CD8-positive, alpha-beta memory T cell (primary cell): ENCODE measurements around the gene MEN1. TPM values are rescaled to one million over a fixed set of nuclear protein-coding genes. Genes with fewer than 3 reads are reported as not detected.

ENCODE experiments used
- CTCF ChIA-PET: fragments of 350-600 bp; sonication (Branson Sonifier 250); formaldehyde crosslinking; loops from one replicate; lab custom pipeline; 2021; ENCODE audit warnings: antibody characterized with exemption; lab: Charles Lee
- POLR2A ChIA-PET: fragments of 350-600 bp; sonication (Branson Sonifier 250); formaldehyde crosslinking; loops from one replicate; lab custom pipeline; 2021; ENCODE audit warnings: antibody characterized with exemption; lab: Charles Lee
- DNase-seq, 5 donors: peaks; one replicate each; pipeline versions ENCODE4 v3.0.0 to v3.0.0-alpha.2; 2020 to 2022; ENCODE audit warnings: mixed read lengths in 1 of 5
- H3K27ac ChIP-seq: one replicate; pipeline ENCODE4 v1.7.0; 2013; ENCODE audit warnings: low read depth, mild to moderate bottlenecking, low read length, moderate library complexity
- H3K27me3 ChIP-seq: 2 replicates; pipeline ENCODE4 v1.7.0; 2013; ENCODE audit warnings: low read length, mild to moderate bottlenecking; ENCODE audit not compliant: insufficient read depth, poor library complexity, severe bottlenecking
- H3K36me3 ChIP-seq: 2 replicates; pipeline ENCODE4 v1.7.0; 2013; ENCODE audit warnings: mild to moderate bottlenecking, low read length, moderate library complexity; ENCODE audit not compliant: insufficient read depth
- H3K4me1 ChIP-seq: 2 replicates; pipeline ENCODE4 v1.7.0; 2013; ENCODE audit warnings: mild to moderate bottlenecking, low read length, moderate library complexity; ENCODE audit not compliant: insufficient read depth
- H3K4me3 ChIP-seq: 2 replicates; pipeline ENCODE4 v1.7.0; 2013; ENCODE audit warnings: mild to moderate bottlenecking, low read length
- H3K9me3 ChIP-seq: 2 replicates; pipeline ENCODE4 v1.7.0; 2013; ENCODE audit warnings: mild to moderate bottlenecking, low read length
- H3K27ac Mint-ChIP-seq, 8 donors: one replicate each; pipeline ENCODE4 v1.8.0; 2020 to 2021; ENCODE audit warnings: mixed read lengths in 8 of 8, mild to moderate bottlenecking in 6 of 8, inconsistent platforms in 3 of 8, moderate library complexity in 3 of 8
- H3K27me3 Mint-ChIP-seq, 2 donors: one replicate each; pipeline ENCODE4 v1.8.0; 2020 to 2021; ENCODE audit warnings: mixed read lengths in 2 of 2, mild to moderate bottlenecking in 1 of 2, moderate library complexity in 1 of 2
- H3K36me3 Mint-ChIP-seq, 3 donors: one replicate each; pipeline ENCODE4 v1.8.0; 2020 to 2021; ENCODE audit warnings: mixed read lengths in 3 of 3, inconsistent platforms in 1 of 3, mild to moderate bottlenecking in 1 of 3
- H3K4me1 Mint-ChIP-seq, 3 donors: one replicate each; pipeline ENCODE4 v1.8.0; 2020 to 2021; ENCODE audit warnings: mixed read lengths in 3 of 3, inconsistent platforms in 1 of 3, mild to moderate bottlenecking in 1 of 3
- H3K4me3 Mint-ChIP-seq, 7 donors: one replicate each; pipeline ENCODE4 v1.8.0; 2020 to 2021; ENCODE audit warnings: mixed read lengths in 7 of 7, mild to moderate bottlenecking in 6 of 7, moderate library complexity in 4 of 7, inconsistent platforms in 2 of 7
- H3K9me3 Mint-ChIP-seq, 5 donors: one replicate each; pipeline ENCODE4 v1.8.0; 2020 to 2022; ENCODE audit warnings: mixed read lengths in 5 of 5, mild to moderate bottlenecking in 3 of 5, moderate library complexity in 2 of 5, inconsistent platforms in 1 of 5
- polyA plus RNA-seq: library from polyadenylated mRNA; unstranded; fragments of 300-500 nt; fragmentation: Illumina TruSeq; gene quantifications from one replicate; pipeline ENCODE4 v1.2.3, GENCODE V29; 2021
- total RNA-seq, 2 experiments: library from RNA; stranded (reverse); gene quantifications; one replicate each; pipeline ENCODE4 v1.2.3, GENCODE V29; 2021

MEN1 gene
- total and polyA plus RNA-seq, 3 experiments from 2014 or later, result 45.0 to 47.7 (median 45.8) TPM

DNA sequence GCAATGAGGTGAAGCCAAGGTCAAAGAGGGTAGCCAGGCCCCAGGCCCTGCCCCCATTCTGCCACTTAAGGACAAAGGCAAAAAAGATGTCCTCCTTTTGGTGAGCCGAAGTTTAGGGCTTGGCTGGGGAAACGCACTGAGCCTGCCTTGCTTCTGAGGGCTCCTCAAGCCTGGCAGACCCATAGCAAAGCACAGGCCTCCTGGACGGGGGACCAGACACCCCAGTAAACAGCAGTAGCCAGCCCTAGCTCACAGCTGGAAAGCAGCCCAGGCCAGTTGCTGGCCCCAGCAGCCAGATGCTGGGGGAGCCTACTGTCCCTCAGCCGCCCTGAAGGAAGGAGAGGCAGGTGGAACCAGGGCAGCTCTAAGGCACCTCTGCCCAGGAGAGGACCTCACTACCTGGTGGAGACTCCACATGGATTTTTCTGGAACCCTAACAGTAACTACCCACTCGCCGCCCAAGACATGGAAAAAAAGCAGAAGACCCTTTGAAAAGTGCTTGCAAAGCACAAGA lies 46.8 kb downstream of the MEN1 start:
- Mint-ChIP-seq H3K4me3 (peak overlapping the region; percentile 74 to 84 (median 79)), H3K9me3 (no peaks in the 10 kb centered on the region), H3K36me3 (peaks cover 14 to 68% (median 32%) of the 10 kb centered on the region in 3 donors), H3K27ac (peak overlapping the region; percentile 84 to 97 (median 90)), H3K4me1 (peaks cover 82 to 92% (median 87%) of the 10 kb centered on the region in 3 donors), H3K27me3 (peaks cover 0 to 6% of the 10 kb centered on the region in 2 donors)
- Histone ChIP-seq H3K4me3 (peak overlapping the region; percentile 47), H3K9me3 (no peaks in the 10 kb centered on the region), H3K27me3 (no peaks in the 10 kb centered on the region), H3K36me3 (peaks cover 31% of the 10 kb centered on the region), H3K4me1 (peaks cover 89% of the 10 kb centered on the region), H3K27ac (no peak overlapping the region)
- ChIA-PET POLR2A (interaction anchor here (0.7 to 15.8 kb wide), 7 partner anchors 8 to 47 kb away, joined by 3 to 220 read pairs (median 9); partner anchors contain the start of genes MEN1, RASGRP2 and SF1), CTCF (interaction anchor here (0.8 to 26.7 kb wide), 7 partner anchors 9 to 75 kb away, joined by 3 to 441 read pairs (median 7); partner anchors contain the start of genes RASGRP2 and SF1)
- DNase-seq, result peak in 2 of 5 donors; percentile 48 to 54

GRCh38 chr11:64762674-64763525 lies 47.5 kb downstream of the MEN1 start:
- peaks cover 0 to 6% of the 10 kb centered on the region in 2 donors for H3K27me3 Mint-ChIP-seq

GRCh38 chr11:64762277-64762673 lies 48.1 kb downstream of the MEN1 start:
- no peaks in the 10 kb centered on the region for H3K27me3 ChIP-seq
- no peak overlapping the region for H3K27ac ChIP-seq
- H3K9me3 ChIP-seq, result no peaks in the 10 kb centered on the region
- no peak overlapping the region for H3K4me3 ChIP-seq
- H3K4me3 Mint-ChIP-seq, result peak overlapping the region; percentile 74 to 84 (median 79)
- ChIA-PET POLR2A (interaction anchor here (1.1 to 15.8 kb wide), 4 partner anchors 9 to 18 kb away, joined by 4 to 220 read pairs (median 25); partner anchors contain the start of genes RASGRP2 and SF1), CTCF (interaction anchor here (1.2 to 26.7 kb wide), 3 partner anchors 10 to 74 kb away, joined by 3 to 441 read pairs (median 4); partner anchors contain the start of gene RASGRP2)
- peaks cover 18% of the 10 kb centered on the region for H3K36me3 ChIP-seq
- H3K36me3 Mint-ChIP-seq, result peaks cover 9 to 57% (median 26%) of the 10 kb centered on the region in 3 donors
- no peaks in the 10 kb centered on the region for H3K9me3 Mint-ChIP-seq
- DNase-seq, result peak in 1 of 5 donors; percentile 42
- H3K4me1 Mint-ChIP-seq, result peaks cover 72 to 81% (median 74%) of the 10 kb centered on the region in 3 donors
- H3K4me1 ChIP-seq, result peaks cover 76% of the 10 kb centered on the region
- H3K27me3 Mint-ChIP-seq, result peaks cover 0 to 3% of the 10 kb centered on the region in 2 donors
- peak overlapping the region; percentile 84 to 98 (median 90) for H3K27ac Mint-ChIP-seq

More at GRCh38 chr11:64762674-64763525, 47.5 kb downstream of the MEN1 start:
- Histone ChIP-seq H3K27me3 (no peaks in the 10 kb centered on the region), H3K4me3 (no peak overlapping the region), H3K27ac (no peak overlapping the region), H3K9me3 (no peaks in the 10 kb centered on the region), H3K4me1 (peaks cover 82% of the 10 kb centered on the region), H3K36me3 (peaks cover 24% of the 10 kb centered on the region)
- Mint-ChIP-seq H3K27ac (peak overlapping the region; percentile 84 to 98 (median 90)), H3K9me3 (no peaks in the 10 kb centered on the region), H3K4me3 (peak overlapping the region; percentile 74 to 84 (median 79)), H3K36me3 (peaks cover 14 to 61% (median 27%) of the 10 kb centered on the region in 3 donors), H3K4me1 (peaks cover 76 to 85% (median 80%) of the 10 kb centered on the region in 3 donors)
- CTCF ChIA-PET, result interaction anchor here (1.2 to 26.7 kb wide), 4 partner anchors 9 to 74 kb away, joined by 3 to 441 read pairs (median 6); partner anchors contain the start of gene RASGRP2
- POLR2A ChIA-PET, result interaction anchor here (1.0 to 15.8 kb wide), 7 partner anchors 9 to 48 kb away, joined by 3 to 220 read pairs (median 9); partner anchors contain the start of genes MEN1, RASGRP2 and SF1
- DNase-seq, result peak in 2 of 5 donors; percentile 44 to 52

DNA sequence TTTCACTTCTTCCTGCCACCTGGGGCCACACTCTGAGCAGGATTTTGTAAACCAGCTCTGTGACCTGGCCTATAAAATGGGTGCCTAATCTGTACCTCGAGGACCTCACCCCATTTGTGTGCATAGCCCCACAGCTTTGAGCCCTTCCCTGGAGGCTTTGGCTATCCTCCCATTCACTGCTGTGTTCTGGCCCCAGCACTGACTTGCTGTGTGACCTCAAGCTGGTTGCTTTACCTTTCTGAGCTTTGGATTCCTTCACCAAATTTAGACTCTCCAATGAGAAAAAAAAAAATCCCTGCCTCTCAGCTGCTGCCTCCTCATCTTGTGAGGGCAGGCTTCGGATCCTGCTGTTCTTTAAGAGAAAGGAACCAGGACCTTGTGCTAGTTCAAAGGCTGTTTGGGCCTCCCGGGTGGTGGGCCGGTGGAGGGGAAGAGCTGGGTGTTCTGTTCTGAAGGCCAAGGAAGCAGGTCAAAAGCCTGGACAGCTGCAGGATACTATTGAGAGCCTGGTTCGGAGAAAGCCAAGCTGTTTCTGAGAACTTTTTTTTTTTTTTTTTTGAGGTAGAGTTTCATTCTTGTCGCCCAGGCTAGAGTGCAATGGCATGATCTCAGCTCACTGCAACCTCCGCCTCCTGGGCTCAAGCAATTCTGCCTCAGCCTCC lies 49.5 kb downstream of the MEN1 start:
- H3K27ac Mint-ChIP-seq, result peak overlapping the region; percentile 63 to 97 (median 84)
- no peaks in the 10 kb centered on the region for H3K27me3 ChIP-seq
- H3K9me3 ChIP-seq, result no peaks in the 10 kb centered on the region
- no peaks in the 10 kb centered on the region for H3K9me3 Mint-ChIP-seq
- H3K36me3 Mint-ChIP-seq, result peaks cover 9 to 48% (median 19%) of the 10 kb centered on the region in 3 donors
- DNase-seq, result peak in 1 of 5 donors; percentile 40
- ChIA-PET CTCF (interaction anchor here (1.4 to 26.7 kb wide), 6 partner anchors 10 to 72 kb away, joined by 4 to 441 read pairs (median 5); partner anchors contain the start of genes RASGRP2 and SF1), POLR2A (interaction anchor here (0.6 to 15.8 kb wide), 6 partner anchors 14 to 74 kb away, joined by 3 to 220 read pairs (median 8); partner anchors contain the start of genes RASGRP2 and SF1)
- H3K4me1 Mint-ChIP-seq, result peaks cover 63 to 71% (median 64%) of the 10 kb centered on the region in 3 donors
- H3K36me3 ChIP-seq, result peaks cover 10% of the 10 kb centered on the region
- H3K4me3 Mint-ChIP-seq, result peak overlapping the region; percentile 7 to 74 (median 47)
- peak overlapping the region; percentile 42 for H3K4me3 ChIP-seq
- H3K27me3 Mint-ChIP-seq, result peaks cover 0 to 3% of the 10 kb centered on the region in 2 donors
- peaks cover 67% of the 10 kb centered on the region for H3K4me1 ChIP-seq
- peak overlapping the region; percentile 12 for H3K27ac ChIP-seq

DNA sequence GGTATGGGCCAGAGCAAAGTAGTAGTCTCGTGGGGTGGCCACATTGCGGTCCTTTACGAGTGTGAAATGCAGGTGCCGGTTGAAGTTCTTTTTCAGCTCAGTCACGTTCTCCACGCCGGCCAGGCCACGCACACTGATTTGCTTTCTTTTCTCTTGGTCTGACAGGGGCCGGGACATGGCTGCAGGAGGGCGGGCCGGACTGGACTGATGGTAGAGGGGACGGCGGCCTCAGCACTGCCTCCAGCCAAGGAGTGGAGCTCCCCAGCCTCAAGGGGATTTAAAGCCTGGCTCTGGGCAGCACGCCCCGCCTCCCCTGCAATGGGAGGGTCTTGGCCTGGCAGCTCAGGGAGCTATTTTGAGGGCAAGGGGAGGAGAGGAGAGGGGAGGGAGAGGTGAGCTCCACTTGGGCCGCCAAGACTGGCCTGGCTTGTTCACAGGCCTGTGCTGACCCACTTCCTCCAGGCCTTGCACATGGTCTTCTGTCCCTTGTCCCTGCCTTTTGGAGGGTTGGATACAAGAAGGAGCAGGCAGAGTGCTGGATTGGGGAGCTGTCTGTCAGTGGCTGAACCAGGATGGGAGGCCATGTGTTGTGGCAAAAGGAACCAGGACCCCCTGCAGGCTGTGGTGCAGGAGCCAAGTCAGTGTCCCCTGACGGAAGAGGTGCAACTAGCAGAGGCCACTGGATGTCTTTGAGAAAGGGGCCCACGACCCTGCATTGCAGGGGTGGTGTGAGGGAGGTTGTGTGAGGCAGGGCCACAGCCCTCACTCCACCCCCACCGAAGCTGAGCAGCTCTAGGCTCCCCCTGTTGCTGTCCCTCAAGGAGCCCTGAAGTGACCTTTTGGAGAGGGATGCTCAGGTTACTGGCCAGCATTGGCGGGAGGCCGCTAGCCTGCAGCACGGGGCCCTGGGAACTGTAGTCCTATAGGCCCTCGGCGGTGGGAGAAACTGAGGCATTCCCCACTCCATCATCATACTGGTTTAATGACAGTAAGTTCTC lies 50.3 kb downstream of the MEN1 start, which contains the start of gene PYGM:
Gene PYGM (minus strand): TSS at position 253 of the 998 bp plus-strand sequence. CDS start 76 bp downstream, at position 177.
- H3K4me3 ChIP-seq, result peak within 1 kb of the TSS; percentile 42
- CTCF ChIA-PET, result interaction anchor here (0.7 to 26.7 kb wide), 7 partner anchors 8 to 71 kb away, joined by 3 to 441 read pairs (median 5); partner anchors contain the start of genes RASGRP2 and SF1
- Mint-ChIP-seq H3K27ac (peak within 1 kb of the TSS; percentile 63 to 97 (median 84)), H3K4me3 (peak within 1 kb of the TSS in 6 of 7 donors; percentile 7 to 79 (median 50)), H3K4me1 (peaks cover 55 to 66% (median 58%) of the 10 kb centered on the region in 3 donors), H3K27me3 (peaks cover 0 to 3% of the 10 kb centered on the region in 2 donors), H3K36me3 (peaks cover 5 to 40% (median 18%) of the 10 kb centered on the region in 3 donors), H3K9me3 (no peaks in the 10 kb centered on the region)
- H3K4me1 ChIP-seq, result peaks cover 61% of the 10 kb centered on the region
- peaks cover 6% of the 10 kb centered on the region for H3K36me3 ChIP-seq
- H3K27ac ChIP-seq, result peak within 1 kb of the TSS; percentile 12
- no peaks in the 10 kb centered on the region for H3K9me3 ChIP-seq
- H3K27me3 ChIP-seq, result no peaks in the 10 kb centered on the region
- POLR2A ChIA-PET, result interaction anchor here (0.7 to 15.8 kb wide), 5 partner anchors 15 to 74 kb away, joined by 3 to 220 read pairs (median 13); partner anchors contain the start of genes RASGRP2 and SF1
- DNase-seq, result peak in 1 of 5 donors; percentile 39

DNA sequence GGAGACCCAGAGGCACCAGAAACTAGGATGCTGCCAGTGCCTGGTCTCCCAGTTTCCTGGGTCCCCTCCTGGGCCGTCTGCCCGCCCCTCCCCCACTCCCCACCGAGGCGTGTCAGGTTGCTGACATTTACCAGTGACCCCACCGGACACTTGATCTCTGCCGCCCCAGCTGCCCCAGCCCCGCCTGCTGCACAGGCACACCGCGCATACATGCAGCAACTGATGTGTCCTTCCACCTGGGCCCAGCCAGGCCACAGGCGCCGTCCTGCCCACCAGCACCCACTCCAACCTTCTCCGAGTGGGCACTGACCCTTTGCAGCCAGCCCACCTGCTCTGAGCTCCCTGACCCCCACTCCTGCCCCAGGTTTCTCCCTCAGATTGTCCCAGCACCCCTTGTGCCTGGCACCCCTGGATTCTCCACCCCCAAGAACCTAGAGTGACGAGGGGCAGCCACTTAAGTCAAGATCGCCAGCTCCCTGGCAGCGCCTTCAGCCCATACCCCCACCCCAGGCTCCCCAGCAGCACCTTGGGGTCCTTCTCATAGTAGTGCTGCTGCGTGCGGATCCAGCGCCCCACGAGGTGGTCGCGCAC lies 51.1 kb downstream of the MEN1 start:
- peak in 1 of 5 donors; percentile 47 for DNase-seq
- H3K9me3 Mint-ChIP-seq, result no peaks in the 10 kb centered on the region
- ChIA-PET POLR2A (interaction anchor here (0.7 to 15.8 kb wide), 4 partner anchors 15 to 20 kb away, joined by 6 to 220 read pairs (median 14); partner anchors contain the start of genes RASGRP2 and SF1), CTCF (interaction anchor here (0.7 to 26.7 kb wide), 5 partner anchors 9 to 71 kb away, joined by 3 to 441 read pairs (median 4); partner anchors contain the start of genes RASGRP2 and SF1)
- H3K4me1 Mint-ChIP-seq, result peaks cover 47 to 58% (median 50%) of the 10 kb centered on the region in 3 donors
- Histone ChIP-seq H3K36me3 (no peaks in the 10 kb centered on the region), H3K27me3 (no peaks in the 10 kb centered on the region), H3K27ac (no peak overlapping the region), H3K4me3 (no peak overlapping the region), H3K9me3 (no peaks in the 10 kb centered on the region), H3K4me1 (peaks cover 53% of the 10 kb centered on the region)
- peak overlapping the region in 4 of 8 donors; percentile 51 to 94 (median 66) for H3K27ac Mint-ChIP-seq
- no peak overlapping the region for H3K4me3 Mint-ChIP-seq
- H3K36me3 Mint-ChIP-seq, result peaks cover 0 to 32% (median 12%) of the 10 kb centered on the region in 3 donors
- H3K27me3 Mint-ChIP-seq, result no peaks in the 10 kb centered on the region
